Parathyroid adenoma (tissue), 2 donors: Measurements from ENCODE around the gene SC5D.

Experiments
- H2AFZ ChIP-seq: fragments of 300-600 bp; sonication (generic); one replicate; pipeline ENCODE4 v1.7.0; 2017; ENCODE audit warnings: antibody characterized with exemption, mild to moderate bottlenecking
- H3K27ac ChIP-seq: fragments of 300-600 bp; sonication (generic); one replicate; pipeline ENCODE4 v1.7.0; 2017
- H3K27me3 ChIP-seq: fragments of 300-600 bp; sonication (generic); one replicate; pipeline ENCODE4 v1.7.0; 2017; ENCODE audit warnings: low read length; ENCODE audit not compliant: control insufficient read depth, insufficient read depth
- H3K36me3 ChIP-seq: fragments of 300-600 bp; sonication (generic); one replicate; pipeline ENCODE4 v1.7.0; 2017; ENCODE audit warnings: low read length; ENCODE audit not compliant: control insufficient read depth, insufficient read depth
- H3K4me1 ChIP-seq: fragments of 300-600 bp; sonication (generic); one replicate; pipeline ENCODE4 v1.7.0; 2017; ENCODE audit warnings: control low read depth
- H3K4me2 ChIP-seq: fragments of 300-600 bp; sonication (generic); one replicate; pipeline ENCODE4 v1.7.0; 2017; ENCODE audit warnings: low read length
- H3K4me3 ChIP-seq: fragments of 300-600 bp; sonication (generic); one replicate; pipeline ENCODE4 v1.7.0; 2017; ENCODE audit warnings: low read depth, low read length
- H3K79me2 ChIP-seq: fragments of 300-600 bp; sonication (generic); one replicate; pipeline ENCODE4 v1.7.0; 2017; ENCODE audit warnings: control low read depth
- H3K9ac ChIP-seq: fragments of 300-600 bp; sonication (generic); one replicate; pipeline ENCODE4 v1.7.0; 2017; ENCODE audit warnings: mild to moderate bottlenecking
- H3K9me3 ChIP-seq: fragments of 300-600 bp; sonication (generic); one replicate; pipeline ENCODE4 v1.7.0; 2017; ENCODE audit warnings: low read length; ENCODE audit not compliant: control insufficient read depth
- CTCF ChIP-seq: fragments of 300-600 bp; sonication (generic); IDR thresholded peaks from one replicate; pipeline ENCODE4 v1.7.0; 2017; ENCODE audit warnings: antibody characterized with exemption, mild to moderate bottlenecking
- donor health status: primary hyperparathyroidism.

SC5D gene

GRCh38 chr11:121300313-121300971, 7.9 kb downstream of the SC5D start:
- no peak overlapping the region for H3K4me3 ChIP-seq
- no peaks in the 10 kb centered on the region for H3K9me3 ChIP-seq
- H3K9ac ChIP-seq: no peak overlapping the region
- no peaks in the 10 kb centered on the region for H3K27me3 ChIP-seq
- H3K4me2 ChIP-seq: no peak overlapping the region
- no peak overlapping the region for H2AFZ ChIP-seq
- H3K36me3 ChIP-seq: no peaks in the 10 kb centered on the region
- no peak overlapping the region for H3K27ac ChIP-seq
- H3K4me1 ChIP-seq: no peaks in the 10 kb centered on the region
- H3K79me2 ChIP-seq: peaks cover 5% of the 10 kb centered on the region
- TF ChIP-seq CTCF: no peak

DNA sequence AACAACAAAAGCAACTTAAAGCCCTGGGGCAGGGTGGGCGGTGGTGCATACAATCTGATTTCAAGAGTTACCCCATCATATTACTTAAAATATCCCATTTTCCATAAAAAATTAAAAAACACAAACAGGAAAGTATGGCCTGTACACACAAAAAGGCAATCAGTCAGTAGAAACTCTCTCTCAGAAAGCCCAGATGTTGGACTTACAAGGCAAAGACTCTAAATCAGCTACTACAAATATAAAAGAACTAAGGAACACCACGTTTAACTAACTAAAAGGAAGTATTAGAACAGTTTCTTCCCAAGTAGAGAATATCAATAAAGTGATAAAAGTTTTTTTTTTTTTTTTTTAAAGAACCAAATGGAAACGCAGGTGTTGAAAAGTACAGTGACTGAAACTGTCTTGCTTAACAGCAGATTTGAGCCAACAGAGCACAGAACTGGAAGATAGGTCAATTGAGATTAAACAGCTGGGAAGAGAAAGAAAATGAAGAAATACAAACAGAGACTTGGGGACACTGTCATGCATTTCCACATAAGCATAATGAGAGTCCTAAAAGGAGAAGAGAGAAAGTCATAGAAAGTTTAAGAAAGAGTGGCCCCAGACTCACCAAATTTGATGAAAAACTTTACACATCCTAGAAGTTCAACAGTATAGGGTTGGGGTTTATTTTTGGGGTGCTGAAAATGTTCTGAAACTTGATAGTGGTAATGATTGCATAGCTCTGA, 8.6 kb downstream of the SC5D start:
- no peaks in the 10 kb centered on the region for H3K4me1 ChIP-seq
- H3K9ac ChIP-seq: no peak overlapping the region
- no peak overlapping the region for H3K4me2 ChIP-seq
- H3K27ac ChIP-seq: no peak overlapping the region
- H3K9me3 ChIP-seq: no peaks in the 10 kb centered on the region
- no peaks in the 10 kb centered on the region for H3K36me3 ChIP-seq
- no peak for TF ChIP-seq CTCF
- H3K27me3 ChIP-seq: no peaks in the 10 kb centered on the region
- H3K79me2 ChIP-seq: no peaks in the 10 kb centered on the region
- H3K4me3 ChIP-seq: no peak overlapping the region
- no peak overlapping the region for H2AFZ ChIP-seq

GRCh38 chr11:121304759-121305158, 12.2 kb downstream of the SC5D start:
- Histone ChIP-seq H3K4me3 (no peak overlapping the region), H3K27ac (no peak overlapping the region), H3K9ac (no peak overlapping the region), H3K4me1 (no peaks in the 10 kb centered on the region), H3K27me3 (no peaks in the 10 kb centered on the region), H3K4me2 (no peak overlapping the region), H3K36me3 (no peaks in the 10 kb centered on the region), H3K9me3 (no peaks in the 10 kb centered on the region), H3K79me2 (no peaks in the 10 kb centered on the region), H2AFZ (no peak overlapping the region)
- TF ChIP-seq CTCF: no peak

GRCh38 chr11:121308816-121309215, 16.2 kb downstream of the SC5D start:
- no peaks in the 10 kb centered on the region for H3K27me3 ChIP-seq
- H3K79me2 ChIP-seq: no peaks in the 10 kb centered on the region
- TF ChIP-seq CTCF: no peak
- H3K9me3 ChIP-seq: no peaks in the 10 kb centered on the region
- H3K36me3 ChIP-seq: no peaks in the 10 kb centered on the region
- H3K4me3 ChIP-seq: no peak overlapping the region
- no peak overlapping the region for H2AFZ ChIP-seq
- H3K4me1 ChIP-seq: no peaks in the 10 kb centered on the region
- H3K4me2 ChIP-seq: no peak overlapping the region
- H3K27ac ChIP-seq: no peak overlapping the region
- H3K9ac ChIP-seq: no peak overlapping the region

GRCh38 chr11:121309688-121310087, 17.1 kb downstream of the SC5D start:
- H3K9ac ChIP-seq: no peak overlapping the region
- no peak for TF ChIP-seq CTCF

More at GRCh38 chr11:121309688-121310087, 17.1 kb downstream of the SC5D start:
- Histone ChIP-seq H3K4me1 (no peaks in the 10 kb centered on the region), H3K36me3 (no peaks in the 10 kb centered on the region), H3K27me3 (no peaks in the 10 kb centered on the region), H3K27ac (no peak overlapping the region), H3K79me2 (no peaks in the 10 kb centered on the region), H3K4me3 (no peak overlapping the region), H3K4me2 (no peak overlapping the region), H2AFZ (no peak overlapping the region), H3K9me3 (no peaks in the 10 kb centered on the region)
